Panc1 (cell line): ENCODE results near the gene RIMBP2.

Experiments used
- CTCF ChIP-seq: fragments of 450-650 bp; IDR thresholded peaks from 2 replicates; pipeline ENCODE4 v1.5.1; 2017; ENCODE audit warnings: mild to moderate bottlenecking
- POLR2AphosphoS5 ChIP-seq: IDR thresholded peaks from 2 replicates; pipeline ENCODE4 v1.6.1; 2012; ENCODE audit warnings: mild to moderate bottlenecking, low read depth, low read length, moderate library complexity
- REST ChIP-seq, 2 experiments: IDR thresholded peaks; 2 replicates each; pipeline ENCODE4 v1.6.1; 2011 to 2012; ENCODE audit warnings: low read depth in 2 of 2, control low read depth in 1 of 2, low read length in 1 of 2, mild to moderate bottlenecking in 1 of 2, moderate library complexity in 1 of 2; ENCODE audit not compliant: insufficient read depth in 1 of 2

- no peak for TF ChIP-seq POLR2AphosphoS5
- no peak for TF ChIP-seq CTCF
- no peak for TF ChIP-seq REST (IDR thresholded peaks at IDR 0.05; ENCODE audit: insufficient read depth in 1 of 2, low read depth in 2 of 2, low read length in 1 of 2)
Observed at GRCh38 chr12:130486891-130487416, 229.1 kb downstream of the RIMBP2 start.
